GM18870 (cell line): ENCODE measurements around the gene PDGFB.

Experiments used
- ATAC-seq: cut with Tn5 transposase; IDR thresholded peaks from one replicate; pipeline ENCODE4 v1.9.1; 2021; ENCODE audit warnings: moderate library complexity; ENCODE audit not compliant: unreplicated experiment

PDGFB gene

DNA sequence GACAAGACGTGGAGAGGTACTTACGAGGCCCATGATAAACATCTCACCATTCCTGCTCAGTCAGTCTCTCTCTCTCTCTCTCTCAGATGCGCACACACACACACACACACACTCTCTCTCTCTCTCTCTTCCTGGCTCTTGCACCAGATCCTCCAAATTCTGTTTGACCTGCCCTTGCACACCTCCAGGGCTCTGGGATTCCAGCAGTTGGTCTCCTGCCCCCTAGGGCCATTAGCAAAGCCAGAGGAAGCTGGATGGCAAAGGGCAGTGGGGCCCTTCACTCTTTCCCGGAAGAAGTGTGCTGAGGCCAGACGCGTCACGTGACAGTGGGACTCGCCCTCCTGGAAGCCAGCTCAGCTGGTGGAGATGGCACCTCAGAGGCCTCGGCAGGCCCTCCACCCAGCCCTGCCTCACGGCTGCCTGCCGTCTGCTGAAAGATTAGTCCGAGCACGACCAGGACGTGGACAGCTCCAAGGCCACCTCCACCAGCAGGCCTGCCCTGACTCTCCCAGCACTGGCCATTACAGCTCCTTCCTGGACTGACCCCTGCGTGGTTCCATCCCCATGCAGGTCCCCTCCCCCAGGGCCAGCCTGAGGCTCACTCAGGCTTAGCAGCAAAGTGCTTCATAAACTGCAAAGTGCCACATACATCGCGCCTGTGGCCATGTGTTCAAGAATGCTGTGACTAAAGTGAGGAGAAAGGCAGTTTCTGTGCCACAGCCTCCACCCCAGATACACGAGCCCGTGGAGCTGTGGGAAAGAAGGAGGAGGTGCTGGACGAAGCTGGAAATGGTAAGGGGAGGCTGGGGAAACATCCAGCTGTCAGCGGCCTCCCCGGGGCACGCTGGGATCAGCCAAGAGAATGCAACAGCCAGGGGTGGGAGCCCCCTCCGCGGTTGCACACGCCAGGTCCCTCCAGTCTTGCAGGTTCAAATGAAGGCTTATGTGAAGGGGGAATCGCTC lies 3.7 kb downstream of the PDGFB start:
- no peak for ATAC-seq

- no peak for ATAC-seq
Observed at GRCh38 chr22:39239561-39240423, 5.0 kb downstream of the PDGFB start.

- no peak for ATAC-seq
Observed at GRCh38 chr22:39238966-39239505, 5.7 kb downstream of the PDGFB start.

DNA sequence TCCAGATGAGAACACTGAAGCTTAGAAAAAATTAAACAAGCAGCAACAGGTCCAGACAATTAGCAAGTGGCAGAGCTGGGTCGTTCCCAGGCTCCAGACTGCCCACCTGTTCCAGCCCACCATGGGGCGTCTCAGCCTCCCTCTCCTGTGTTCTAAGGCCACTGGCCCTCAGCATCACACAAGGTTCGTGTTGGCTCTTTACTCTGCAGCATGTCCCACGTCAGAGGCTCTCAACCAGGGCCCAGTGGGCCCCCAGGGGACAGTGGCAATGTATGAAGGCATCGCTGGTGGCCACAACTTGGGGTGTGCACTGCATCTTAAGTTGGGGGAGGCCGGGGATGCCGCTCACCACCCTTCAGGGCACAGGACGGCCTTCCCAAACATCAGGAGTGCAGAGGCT lies 6.2 kb downstream of the PDGFB start:
- ATAC-seq = no peak

DNA sequence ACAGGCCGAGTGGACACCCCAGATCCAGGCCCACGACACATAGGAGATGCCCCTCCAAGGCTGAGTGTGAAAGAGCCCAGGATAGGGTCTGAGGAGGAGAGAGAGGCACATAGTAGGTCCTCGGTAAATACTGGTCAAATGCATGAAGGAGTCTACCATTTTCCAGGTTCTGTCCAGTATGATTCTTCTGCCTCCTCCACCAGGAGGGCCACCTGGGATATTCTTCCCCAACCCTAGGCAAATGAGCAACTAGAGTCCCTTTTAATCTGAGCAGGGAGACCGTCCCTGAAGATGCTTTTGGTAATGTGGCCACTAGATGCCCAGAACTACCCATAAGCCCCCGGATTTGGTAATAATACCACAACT lies 6.7 kb downstream of the PDGFB start:
- ATAC-seq = no peak

DNA sequence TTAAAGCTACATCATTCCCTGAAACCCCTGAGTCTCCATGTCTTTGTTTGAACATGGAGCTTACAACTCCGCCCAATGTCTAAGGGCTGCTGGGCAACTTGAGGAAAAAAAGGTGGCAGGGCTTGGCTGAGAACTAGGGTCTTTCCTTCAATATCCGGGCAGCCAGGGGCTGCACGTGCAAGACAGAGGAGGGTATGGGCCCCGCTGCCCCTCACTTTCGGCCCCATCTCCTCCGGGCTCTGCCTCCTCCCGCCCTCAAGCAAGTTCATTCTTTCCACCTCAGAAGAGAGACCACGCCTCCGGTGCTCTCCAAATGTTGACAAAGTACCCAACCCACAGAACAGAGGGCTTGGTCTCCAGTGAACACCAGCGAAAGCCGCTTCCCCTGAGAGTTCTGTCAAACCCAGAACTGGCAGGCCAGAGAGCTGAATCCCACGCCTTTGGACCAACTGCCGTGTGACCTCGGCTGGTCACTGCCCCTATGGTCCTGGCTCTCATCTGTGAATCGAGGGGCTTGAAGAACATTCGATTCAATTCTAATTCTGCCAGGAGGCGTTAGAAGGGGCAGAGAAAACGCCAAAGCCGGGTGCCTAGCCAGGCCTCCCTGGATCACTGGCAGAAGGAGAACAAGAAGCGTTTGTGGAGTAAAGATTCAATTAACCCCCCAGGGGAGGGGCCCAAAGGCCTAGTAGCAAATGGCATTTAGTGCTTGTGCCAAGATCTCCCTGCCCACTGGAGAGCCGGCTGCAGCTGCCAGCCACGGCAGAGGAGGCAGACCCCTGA lies 7.3 kb downstream of the PDGFB start:
- ATAC-seq = no peak

- no peak for ATAC-seq
Observed at GRCh38 chr22:39236321-39237317, 8.2 kb downstream of the PDGFB start.

DNA sequence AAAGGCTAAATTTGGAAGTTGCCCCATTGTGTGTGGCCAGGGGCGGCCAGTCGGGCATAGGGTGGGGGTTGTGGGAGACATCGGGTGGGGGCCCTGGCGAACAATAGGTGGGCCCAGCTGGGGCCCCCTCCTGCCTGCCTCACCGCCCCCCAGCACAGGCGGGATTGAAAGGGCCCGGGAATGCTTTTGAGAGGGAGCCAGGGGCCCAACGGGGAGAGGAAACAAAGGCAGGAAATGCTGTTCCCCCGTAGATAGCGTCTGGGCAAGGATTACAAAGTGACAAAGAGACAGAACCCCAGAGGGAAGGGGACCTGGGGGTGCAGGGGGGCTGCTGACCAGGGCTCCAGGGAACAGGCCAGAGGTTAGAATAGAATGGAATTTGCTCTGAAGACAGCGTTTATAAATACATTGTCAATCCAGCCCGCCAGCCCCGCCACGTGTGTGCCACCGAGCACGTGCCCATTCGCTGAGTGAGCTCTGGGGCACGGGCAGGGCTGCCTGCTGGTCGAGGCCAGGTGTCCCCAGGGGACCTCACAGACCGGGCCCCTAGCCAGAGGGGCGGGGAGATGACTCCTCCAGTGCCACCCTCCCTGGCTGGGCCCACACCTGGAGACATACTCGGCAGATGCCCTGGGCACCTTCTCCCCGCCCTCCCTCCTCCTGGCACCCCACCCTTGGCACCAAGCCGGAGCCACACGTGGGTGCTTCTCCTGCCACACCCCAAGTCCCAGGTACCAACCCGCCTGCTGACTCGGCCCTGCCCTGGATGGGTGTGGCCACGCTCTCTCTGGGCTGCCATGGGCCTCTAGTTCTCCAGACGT lies 9.7 kb downstream of the PDGFB start:
- ATAC-seq = no peak

DNA sequence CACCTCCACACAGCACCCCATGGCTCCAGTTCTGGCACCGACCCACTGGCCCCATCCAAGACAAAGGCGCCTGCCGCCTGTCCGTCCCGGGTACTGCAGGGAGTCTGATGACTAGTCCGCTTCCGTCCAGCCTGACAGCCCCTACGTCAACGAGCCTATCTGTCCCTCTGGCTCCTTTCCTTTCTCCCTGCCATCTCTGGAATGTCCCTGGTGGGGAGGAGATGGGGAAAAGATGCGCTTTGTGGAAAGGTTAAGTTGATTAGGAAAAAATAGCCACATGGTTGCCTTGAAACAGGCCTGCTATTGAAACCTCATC lies 10.4 kb downstream of the PDGFB start:
- ATAC-seq = no peak

- no peak for ATAC-seq
Observed at GRCh38 chr22:39233710-39234471, 10.9 kb downstream of the PDGFB start.

DNA sequence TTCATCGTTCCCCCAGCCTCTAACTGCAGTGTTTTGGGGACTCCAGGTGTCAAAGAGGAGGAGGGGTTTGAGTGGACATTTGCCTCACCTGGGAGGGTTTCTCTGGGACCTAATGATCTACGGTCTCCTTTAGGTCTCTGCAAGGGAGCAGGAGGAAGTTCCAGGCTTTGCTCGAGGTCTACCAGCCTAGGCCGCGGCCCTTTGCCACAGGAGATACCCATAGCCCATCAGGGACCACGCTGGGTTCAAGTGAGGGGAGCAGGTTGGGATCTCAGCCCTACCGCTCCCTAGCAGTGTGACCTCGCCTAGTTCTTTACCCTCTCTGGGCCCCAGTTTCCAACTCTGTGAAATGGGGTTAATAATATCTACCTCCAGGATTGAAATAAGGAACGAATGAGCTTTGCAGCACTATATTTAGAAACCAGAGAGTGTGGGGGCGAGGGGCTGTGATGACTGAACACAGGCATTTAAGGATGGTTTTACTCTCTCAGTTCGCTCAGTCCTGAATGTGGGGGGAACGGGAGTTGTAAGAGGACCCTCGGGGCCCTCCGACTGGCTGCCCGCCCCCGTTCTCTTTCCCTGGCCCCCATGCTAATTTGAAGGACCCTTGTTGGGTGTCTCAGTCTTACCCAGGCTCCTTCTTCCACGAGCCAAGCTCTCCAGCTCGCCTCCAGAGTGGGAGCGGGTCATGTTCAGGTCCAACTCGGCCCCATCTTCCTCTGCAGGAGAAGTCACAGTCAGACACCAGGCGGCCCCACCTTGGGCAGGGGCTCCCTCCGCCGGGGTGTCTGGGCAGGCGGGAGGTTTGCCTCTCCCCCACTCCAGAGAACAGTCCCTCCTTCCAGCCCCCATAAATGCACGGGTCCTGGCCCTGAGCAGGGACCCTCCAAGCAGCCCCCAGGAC lies 11.7 kb downstream of the PDGFB start:
- no peak for ATAC-seq

GRCh38 chr22:39232246-39232645 lies 12.5 kb downstream of the PDGFB start:
- ATAC-seq = no peak

- no peak for ATAC-seq
Observed at GRCh38 chr22:39231197-39231950, 13.4 kb downstream of the PDGFB start.

- ATAC-seq = no peak
Observed at GRCh38 chr22:39230261-39231196, 14.3 kb downstream of the PDGFB start.

- ATAC-seq = no peak
Observed at GRCh38 chr22:39229688-39230260, 15.0 kb downstream of the PDGFB start.
